Measurements from ENCODE around the gene PDSS2. TPM values are rescaled to one million over a fixed set of nuclear protein-coding genes. Genes with fewer than 3 reads are reported as not detected.

PDSS2 gene
- total and polyA plus RNA-seq, 7 donors: 9.4 to 18.5 (median 11.1) TPM

GRCh38 chr6:107116328-107116892, 343.0 kb downstream of the PDSS2 start:
- Histone ChIP-seq H3K27ac (no peak overlapping the region), H3K4me3 (peak overlapping the region; percentile 48 to 77 (median 74)), H3K27me3 (peaks cover 5 to 30% (median 7%) of the 10 kb centered on the region in 3 donors), H3K36me3 (no peaks in the 10 kb centered on the region), H3K4me1 (peaks cover 0 to 21% (median 17%) of the 10 kb centered on the region in 4 donors), H3K9me3 (no peaks in the 10 kb centered on the region)
- 3 to 4% methylated on average over 15 of the region's 15 CpGs for WGBS, 2 donors
- TF ChIP-seq POLR2AphosphoS5 (IDR thresholded peaks at IDR 0.05) (no peak), EP300 (IDR thresholded peaks at IDR 0.05) (no peak), POLR2A (IDR thresholded peaks at IDR 0.05) (no peak)
- TF ChIP-seq, protein P1, sequence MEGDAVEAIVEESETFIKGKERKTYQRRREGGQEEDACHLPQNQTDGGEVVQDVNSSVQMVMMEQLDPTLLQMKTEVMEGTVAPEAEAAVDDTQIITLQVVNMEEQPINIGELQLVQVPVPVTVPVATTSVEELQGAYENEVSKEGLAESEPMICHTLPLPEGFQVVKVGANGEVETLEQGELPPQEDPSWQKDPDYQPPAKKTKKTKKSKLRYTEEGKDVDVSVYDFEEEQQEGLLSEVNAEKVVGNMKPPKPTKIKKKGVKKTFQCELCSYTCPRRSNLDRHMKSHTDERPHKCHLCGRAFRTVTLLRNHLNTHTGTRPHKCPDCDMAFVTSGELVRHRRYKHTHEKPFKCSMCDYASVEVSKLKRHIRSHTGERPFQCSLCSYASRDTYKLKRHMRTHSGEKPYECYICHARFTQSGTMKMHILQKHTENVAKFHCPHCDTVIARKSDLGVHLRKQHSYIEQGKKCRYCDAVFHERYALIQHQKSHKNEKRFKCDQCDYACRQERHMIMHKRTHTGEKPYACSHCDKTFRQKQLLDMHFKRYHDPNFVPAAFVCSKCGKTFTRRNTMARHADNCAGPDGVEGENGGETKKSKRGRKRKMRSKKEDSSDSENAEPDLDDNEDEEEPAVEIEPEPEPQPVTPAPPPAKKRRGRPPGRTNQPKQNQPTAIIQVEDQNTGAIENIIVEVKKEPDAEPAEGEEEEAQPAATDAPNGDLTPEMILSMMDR (IDR thresholded peaks at IDR 0.05): no peak
- intact Hi-C loops (cut with DNase I): loop anchor here (10.0 kb wide), 2 partner anchors 782 to 1978 kb away; partner anchors contain the start of genes CEP57L1 and SESN1
- peak; percentile 44 for DNase-seq

DNA sequence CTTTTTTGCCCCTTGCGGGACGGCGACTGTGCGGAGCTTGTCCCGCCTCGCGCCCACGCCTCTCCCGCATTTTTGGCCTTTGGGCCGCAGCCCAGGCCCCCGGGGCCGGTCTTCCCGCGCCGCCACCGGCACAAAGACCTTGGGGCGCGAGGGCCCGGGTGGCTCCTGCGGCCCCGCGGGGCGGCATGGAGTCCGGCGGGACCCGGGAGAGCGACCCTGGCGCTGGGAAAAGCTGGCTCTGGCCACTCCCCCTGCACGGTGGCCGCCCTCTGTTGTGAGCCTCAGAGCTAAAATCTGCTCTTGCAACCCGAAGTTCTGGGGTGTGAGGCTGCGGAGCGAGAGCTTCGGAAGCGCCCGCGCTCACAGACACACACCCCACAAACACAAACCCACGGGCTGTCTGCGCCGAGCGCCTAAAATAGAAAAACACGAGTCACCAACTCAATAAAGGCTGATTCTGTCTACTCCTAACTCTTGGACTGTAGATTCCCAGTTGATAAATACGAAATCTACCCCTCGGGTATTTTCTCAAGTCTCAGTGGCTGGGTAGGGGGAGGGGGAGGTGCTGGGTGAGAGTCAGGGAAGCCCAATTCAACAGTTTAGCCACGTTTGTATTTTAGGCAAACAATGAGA, 343.6 kb downstream of the PDSS2 start:
- peaks cover 0 to 21% (median 17%) of the 10 kb centered on the region in 4 donors for H3K4me1 ChIP-seq
- intact Hi-C loops (cut with DNase I): loop anchor here (2.0 to 10.0 kb wide), 3 partner anchors 87 to 1979 kb away; partner anchors contain the start of genes CEP57L1, MTRES1 and SESN1
- WGBS, 2 donors: 0% methylated on average over 45 of the region's 45 CpGs

GRCh38 chr6:107114926-107115694, 344.3 kb downstream of the PDSS2 start, which contains the start of gene BEND3:
BEND3 (minus strand) TSS chr6:107115515; CDS start chr6:107099285, 16,230 bp downstream.
- intact Hi-C loops (cut with DNase I): loop anchor here (2.0 to 10.0 kb wide), 3 partner anchors 86 to 1980 kb away; partner anchors contain the start of genes CEP57L1, MTRES1 and SESN1
- Histone ChIP-seq H3K4me1 (peaks cover 0 to 21% (median 17%) of the 10 kb centered on the region in 4 donors), H3K27ac (peak within 1 kb of the TSS; percentile 60 to 82 (median 77)), H3K4me3 (peak within 1 kb of the TSS; percentile 48 to 77 (median 74)), H3K27me3 (peaks cover 5 to 30% (median 7%) of the 10 kb centered on the region in 3 donors), H3K9me3 (no peaks in the 10 kb centered on the region), H3K36me3 (no peaks in the 10 kb centered on the region)
- peak; percentile 63 for DNase-seq
- WGBS, 2 donors: 0% methylated on average over 109 of the region's 109 CpGs
- TF ChIP-seq, protein P1 (IDR thresholded peaks at IDR 0.05): no peak
- no peak for TF ChIP-seq EP300 (IDR thresholded peaks at IDR 0.05)
- no peak for TF ChIP-seq POLR2A (IDR thresholded peaks at IDR 0.05)
- TF ChIP-seq POLR2AphosphoS5 (IDR thresholded peaks at IDR 0.05): no peak

More for the DNA sequence above, 343.6 kb downstream of the PDSS2 start:
- no peaks in the 10 kb centered on the region for H3K9me3 ChIP-seq
- peaks cover 5 to 30% (median 7%) of the 10 kb centered on the region in 3 donors for H3K27me3 ChIP-seq
- H3K4me3 ChIP-seq: peak overlapping the region; percentile 48 to 77 (median 74)
- peak overlapping the region; percentile 37 to 60 (median 51) for H3K27ac ChIP-seq
- no peak for TF ChIP-seq POLR2AphosphoS5 (IDR thresholded peaks at IDR 0.05)
- no peak for TF ChIP-seq POLR2A (IDR thresholded peaks at IDR 0.05)
- TF ChIP-seq, protein P1 (IDR thresholded peaks at IDR 0.05): no peak
- TF ChIP-seq EP300 (IDR thresholded peaks at IDR 0.05): no peak
- peak; percentile 63 for DNase-seq
- no peaks in the 10 kb centered on the region for H3K36me3 ChIP-seq

DNA sequence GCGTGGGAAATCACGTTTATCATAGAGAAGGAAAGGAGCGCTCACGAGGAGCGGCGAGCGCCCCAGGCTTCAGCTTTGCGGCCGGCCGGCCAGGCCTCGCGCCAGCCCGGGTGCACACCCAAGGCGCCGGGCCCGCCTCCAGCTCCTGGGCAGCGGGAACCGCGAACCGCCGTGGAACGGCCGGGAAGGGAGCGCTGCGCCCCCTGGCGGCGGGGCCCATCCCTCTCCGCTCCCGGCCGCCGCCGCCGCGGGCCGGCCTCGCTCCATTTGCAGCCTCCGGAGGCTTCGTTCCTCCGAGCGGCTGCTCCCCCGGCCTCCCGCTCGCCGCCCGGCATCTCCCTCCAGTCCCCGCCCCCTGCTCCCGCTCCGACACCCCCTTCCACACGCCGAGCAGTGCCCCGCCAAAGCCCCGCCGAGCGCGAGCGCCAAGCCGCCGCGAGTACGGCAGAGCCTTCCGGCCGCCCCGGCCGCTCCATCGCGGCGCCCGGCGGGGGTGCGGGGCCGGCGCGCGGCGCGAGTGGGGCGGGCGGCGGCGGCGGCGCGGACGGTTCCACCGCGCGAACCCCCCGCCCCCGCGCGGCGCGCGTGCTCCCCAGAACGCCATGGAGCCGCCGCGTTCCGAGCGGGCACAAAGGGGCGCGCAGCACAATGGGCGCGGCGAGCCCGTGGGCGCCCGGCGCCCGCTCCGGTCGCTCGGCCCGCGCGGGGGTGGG, 345.0 kb downstream of the PDSS2 start:
- intact Hi-C loops (cut with DNase I): loop anchor here (2.0 to 10.0 kb wide), 3 partner anchors 86 to 1980 kb away; partner anchors contain the start of genes CEP57L1, MTRES1 and SESN1
- no peak for TF ChIP-seq POLR2AphosphoS5 (IDR thresholded peaks at IDR 0.05)
- TF ChIP-seq, protein P1 (IDR thresholded peaks at IDR 0.05): peak in 2 of 4 experiments; percentile 40 to 89
- no peaks in the 10 kb centered on the region for H3K36me3 ChIP-seq
- peak overlapping the region; percentile 41 to 77 (median 74) for H3K4me3 ChIP-seq
- DNase-seq: peak; percentile 90
- 0 to 1% methylated on average over 116 of the region's 116 CpGs for WGBS, 2 donors
- H3K9me3 ChIP-seq: no peaks in the 10 kb centered on the region
- peaks cover 0 to 21% (median 17%) of the 10 kb centered on the region in 4 donors for H3K4me1 ChIP-seq
- peaks cover 5 to 30% (median 7%) of the 10 kb centered on the region in 3 donors for H3K27me3 ChIP-seq
- H3K27ac ChIP-seq: peak overlapping the region; percentile 52 to 82 (median 77)
